ENCODE data around the gene FXR1. TPM values are rescaled to one million over a fixed set of nuclear protein-coding genes. Genes with fewer than 3 reads are reported as not detected.

FXR1 gene
- total and polyA plus RNA-seq, 2 of the 13 experiments (the other 11 are each of a cell fraction or from before 2014, with no cell fraction given): 104 to 132 TPM

GRCh38 chr3:180881065-180881801 lies 31.2 kb upstream of the FXR1 start (continued):
- no peak for TF ChIP-seq ZFP91 (CRISPR knock-in tag; IDR thresholded peaks at IDR 0.05; ENCODE audit: borderline replicate concordance)

GRCh38 chr3:180882115-180882514 lies 30.4 kb upstream of the FXR1 start:
- no peak overlapping the region for H3K4me2 ChIP-seq (ENCODE audit: low read depth, low read length)
- intact Hi-C loops (cut with micrococcal nuclease; ENCODE audit: unreplicated experiment) (no loop called here), in situ Hi-C loops (cut with HindIII; ENCODE audit: extremely low pct_ligation_motif_present, low pct_unique_long_range_greater_than_20kb) (no loop called here)
- no peaks in the 10 kb centered on the region for H3K9me3 ChIP-seq (ENCODE audit: low read length)
- CTCF ChIA-PET (ENCODE audit: low intra/inter-chr PET ratio, low total read pairs): no interaction called here
- FAIRE-seq (no peak), ATAC-seq (no peak), DNase-seq (ENCODE audit: low spot score) (no peak)
- H3K9ac ChIP-seq (ENCODE audit: insufficient read depth, low read depth, low read length): no peak overlapping the region
- H3K79me2 ChIP-seq (ENCODE audit: insufficient read depth, low read length): no peaks in the 10 kb centered on the region
- no peaks in the 10 kb centered on the region for H3K36me3 ChIP-seq (replicated peaks in 1 of 2; ENCODE audit: control insufficient read depth in 1 of 2, insufficient read depth in 2 of 2, low read length in 2 of 2)
- no peak overlapping the region for H3K4me3 ChIP-seq (replicated peaks in 1 of 3; ENCODE audit: insufficient read depth in 1 of 3, low read depth in 2 of 3, low read length in 3 of 3)
- no peak for TF ChIP-seq ZNF264 (CRISPR knock-in tag; IDR thresholded peaks at IDR 0.05)
- WGBS (ENCODE audit: low lambda C conversion rate): 18% methylated on average over 4 of the region's 4 CpGs
- H3K27me3 ChIP-seq (ENCODE audit: control insufficient read depth in 1 of 2, insufficient read depth in 2 of 2, low read length in 2 of 2): no peaks in the 10 kb centered on the region
- H2AFZ ChIP-seq (ENCODE audit: low read length): no peak overlapping the region
- no peak overlapping the region for H3K27ac ChIP-seq (ENCODE audit: extremely low read length, insufficient read depth, low read length)
- no peaks in the 10 kb centered on the region for H4K20me1 ChIP-seq (ENCODE audit: insufficient read depth, low read length)
- POLR2A ChIA-PET: no interaction called here
- no TSS peak for BruUV-seq (replicated peaks)
- no peaks in the 10 kb centered on the region for H3K4me1 ChIP-seq (ENCODE audit: insufficient read depth, low read length)

GRCh38 chr3:180888992-180889560 lies 23.4 kb upstream of the FXR1 start:
- no peak overlapping the region for H3K4me2 ChIP-seq (ENCODE audit: low read depth, low read length)
- H3K27me3 ChIP-seq (ENCODE audit: control insufficient read depth in 1 of 2, insufficient read depth in 2 of 2, low read length in 2 of 2): no peaks in the 10 kb centered on the region
- no peaks in the 10 kb centered on the region for H4K20me1 ChIP-seq (ENCODE audit: insufficient read depth, low read length)
- ChIA-PET POLR2A (no interaction called here), CTCF (ENCODE audit: low intra/inter-chr PET ratio, low total read pairs) (no interaction called here)
- no peak for DNase-seq (ENCODE audit: low spot score)
- no peak for ATAC-seq
- H2AFZ ChIP-seq (ENCODE audit: low read length): no peak overlapping the region
- H3K9me3 ChIP-seq (ENCODE audit: low read length): peaks cover 12% of the 10 kb centered on the region
- H3K9ac ChIP-seq (ENCODE audit: insufficient read depth, low read depth, low read length): no peak overlapping the region
- 2% methylated on average over 6 of the region's 6 CpGs for WGBS (ENCODE audit: low lambda C conversion rate)
- H3K36me3 ChIP-seq (replicated peaks in 1 of 2; ENCODE audit: control insufficient read depth in 1 of 2, insufficient read depth in 2 of 2, low read length in 2 of 2): no peaks in the 10 kb centered on the region
- BruUV-seq (replicated peaks): no TSS peak
- intact Hi-C loops (cut with micrococcal nuclease; ENCODE audit: unreplicated experiment) (no loop called here), in situ Hi-C loops (cut with HindIII; ENCODE audit: extremely low pct_ligation_motif_present, low pct_unique_long_range_greater_than_20kb) (no loop called here)
- no peak overlapping the region for H3K4me3 ChIP-seq (replicated peaks in 1 of 3; ENCODE audit: insufficient read depth in 1 of 3, low read depth in 2 of 3, low read length in 3 of 3)
- TF ChIP-seq ZNF569 (CRISPR knock-in tag; IDR thresholded peaks at IDR 0.05; ENCODE audit: borderline replicate concordance) (no peak), ZNF562 (CRISPR knock-in tag; IDR thresholded peaks at IDR 0.05; ENCODE audit: borderline replicate concordance) (peak; percentile 95)
- no peak overlapping the region for H3K27ac ChIP-seq (ENCODE audit: extremely low read length, insufficient read depth, low read length)
- H3K79me2 ChIP-seq (ENCODE audit: insufficient read depth, low read length): no peaks in the 10 kb centered on the region
- no peak for FAIRE-seq
- no peaks in the 10 kb centered on the region for H3K4me1 ChIP-seq (ENCODE audit: insufficient read depth, low read length)
